CD4-positive, alpha-beta T cell treated with Interleukin-6 at 100 ng/mL for 8 hours (primary cell): Measurements from ENCODE around the gene CTIF.

ENCODE experiments used
- DNase-seq: peaks from one replicate; pipeline ENCODE4 v3.0.0-alpha.2; 2020; ENCODE audit warnings: mixed read lengths, low spot score

Gene CTIF

DNA sequence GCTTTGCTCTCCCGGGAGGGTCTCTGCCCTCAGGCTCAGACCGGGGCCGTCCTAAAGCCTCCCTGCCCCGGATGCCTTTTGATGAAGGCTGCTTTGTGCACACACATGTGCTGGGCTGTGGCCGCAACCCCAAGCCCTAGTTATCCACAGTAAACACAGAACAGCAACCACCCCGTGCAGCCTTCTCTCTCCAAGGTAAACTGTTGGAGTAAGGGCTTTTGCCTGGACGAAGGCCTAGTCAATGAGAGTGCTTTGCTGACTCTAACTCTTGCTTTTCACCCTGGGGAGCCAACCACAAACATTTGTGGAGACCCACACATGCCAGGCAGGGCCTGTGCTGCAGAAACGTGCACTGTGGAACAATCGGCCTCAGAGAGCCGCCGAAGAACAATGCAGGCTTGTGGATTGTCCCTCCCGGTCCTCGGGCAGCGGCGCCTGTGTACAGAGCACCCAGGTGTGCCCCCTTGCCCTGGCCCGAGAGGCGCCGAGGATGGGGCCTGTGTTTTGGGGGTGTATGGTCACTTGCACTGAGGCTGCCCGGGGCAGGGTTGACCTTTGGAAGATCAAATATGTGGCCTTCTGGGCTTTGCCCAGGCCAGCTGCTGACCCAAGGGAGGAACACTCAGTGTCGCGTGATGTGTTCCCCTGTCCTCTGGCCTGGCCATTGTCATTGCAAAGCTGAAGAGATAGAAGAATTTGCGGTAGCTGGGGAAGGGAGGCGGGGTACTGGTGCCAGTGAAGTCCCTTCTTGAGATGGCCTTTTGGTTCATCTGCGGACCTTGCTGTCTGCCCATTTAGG is 37.0 kb downstream of the CTIF start:
- DNase-seq = no peak

GRCh38 chr18:48576457-48576771 is 37.6 kb downstream of the CTIF start:
- DNase-seq = no peak

- no peak for DNase-seq
These were observed 38.8 kb downstream of the CTIF start for GRCh38 chr18:48577478-48578190.

- DNase-seq = no peak
These were observed 39.5 kb downstream of the CTIF start for GRCh38 chr18:48578289-48578688.

GRCh38 chr18:48580066-48580465 is 41.2 kb downstream of the CTIF start:
- no peak for DNase-seq

DNA sequence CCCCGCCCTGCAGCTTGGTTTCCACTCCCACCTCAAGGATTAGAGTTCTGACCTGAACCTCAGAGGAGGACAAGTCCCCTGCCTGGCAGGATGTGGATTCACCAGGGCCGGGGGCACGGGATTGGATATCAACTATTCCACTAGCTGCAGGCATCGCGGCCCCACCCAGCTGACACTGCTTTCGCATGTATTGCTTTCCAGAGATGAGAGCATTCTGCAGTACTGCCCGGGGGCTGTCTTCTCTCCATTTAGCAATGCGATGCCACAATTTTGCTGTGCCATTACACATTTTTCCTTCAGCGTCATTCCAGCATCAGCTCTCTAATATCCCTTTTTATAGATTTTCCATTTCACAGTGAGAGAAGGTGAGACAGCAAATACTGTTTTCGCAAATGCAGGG is 42.0 kb downstream of the CTIF start:
- DNase-seq = no peak

DNA sequence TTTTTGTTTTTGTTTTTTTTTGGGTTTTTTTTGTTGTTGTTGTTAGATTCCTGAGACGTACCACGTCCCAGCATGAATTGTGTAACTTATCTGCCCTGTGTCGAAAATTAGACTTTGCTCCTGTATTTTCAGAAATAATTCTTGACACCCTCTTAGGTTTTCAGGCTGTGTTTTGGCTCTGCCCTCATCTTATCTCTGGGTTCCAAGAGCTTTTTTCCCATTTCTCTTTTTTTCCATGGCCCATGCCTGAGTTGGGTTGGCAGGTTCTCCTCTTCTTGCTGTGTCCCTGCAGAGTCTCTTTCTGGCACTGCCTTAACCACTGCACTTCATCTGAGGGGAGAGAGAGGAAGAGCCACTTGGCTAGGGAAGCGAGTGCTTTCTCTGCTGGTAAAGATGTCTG is 42.4 kb downstream of the CTIF start:
- no peak for DNase-seq

GRCh38 chr18:48581941-48582340 is 43.1 kb downstream of the CTIF start:
- no peak for DNase-seq

DNA sequence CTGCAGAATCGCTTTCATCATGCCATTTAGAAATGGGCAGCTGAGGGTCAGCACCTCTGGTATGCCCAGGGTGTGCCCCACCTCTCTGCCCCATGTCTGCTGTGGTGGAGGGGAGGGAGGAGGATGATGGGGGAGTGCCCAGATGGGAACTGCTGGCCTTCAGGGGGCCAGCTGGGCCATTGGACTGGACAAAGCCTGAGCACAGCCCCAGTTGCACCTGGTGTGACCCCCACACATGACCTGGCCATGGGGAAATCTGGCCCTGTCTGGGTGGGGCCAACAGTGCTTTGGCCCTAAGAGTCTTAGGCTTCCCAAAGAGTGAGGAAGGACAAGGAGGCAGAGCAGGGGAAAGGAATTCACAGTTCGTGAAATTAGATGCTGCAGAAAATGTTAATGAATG is 44.1 kb downstream of the CTIF start:
- DNase-seq = no peak

DNA sequence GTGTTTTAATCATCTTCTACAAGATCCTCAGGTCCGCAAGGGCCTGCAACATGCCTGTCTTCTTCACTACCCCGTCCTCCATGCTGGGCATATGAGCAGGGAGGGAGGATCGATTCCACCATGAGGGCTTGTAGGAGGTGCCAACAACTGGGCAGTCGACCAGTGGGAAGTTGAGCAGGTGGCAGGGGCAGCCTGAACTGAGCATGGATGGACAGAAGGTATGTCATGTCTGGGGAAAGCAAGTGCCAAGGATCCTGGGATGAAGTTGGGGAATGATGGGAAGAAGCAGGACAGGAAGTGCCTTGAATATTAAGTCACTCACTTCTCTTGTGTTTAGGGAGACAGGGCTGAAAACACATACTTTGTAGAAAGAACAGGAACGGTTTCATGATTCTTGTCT is 44.7 kb downstream of the CTIF start:
- no peak for DNase-seq

- no peak for DNase-seq
These were observed 51.1 kb downstream of the CTIF start for GRCh38 chr18:48589797-48590519.

DNA sequence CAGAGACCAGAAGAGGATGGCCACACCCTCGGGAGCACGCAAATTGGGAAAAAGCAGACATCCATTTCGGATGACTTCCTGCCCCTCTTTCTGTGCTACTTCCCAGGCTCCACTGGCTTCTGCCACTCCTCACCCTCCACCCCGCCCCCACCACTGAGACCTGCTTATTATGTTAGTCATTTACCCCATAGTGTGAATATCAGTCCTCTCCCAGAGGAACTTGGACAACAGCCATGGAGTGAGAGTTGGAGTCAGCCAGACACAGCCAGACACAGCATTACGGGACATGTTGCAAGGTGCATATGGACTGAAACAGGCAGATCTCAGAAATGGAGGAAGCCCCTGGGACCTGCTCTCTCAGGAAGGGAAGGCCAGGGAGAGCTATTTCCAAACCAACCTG is 51.8 kb downstream of the CTIF start:
- DNase-seq = no peak

DNA sequence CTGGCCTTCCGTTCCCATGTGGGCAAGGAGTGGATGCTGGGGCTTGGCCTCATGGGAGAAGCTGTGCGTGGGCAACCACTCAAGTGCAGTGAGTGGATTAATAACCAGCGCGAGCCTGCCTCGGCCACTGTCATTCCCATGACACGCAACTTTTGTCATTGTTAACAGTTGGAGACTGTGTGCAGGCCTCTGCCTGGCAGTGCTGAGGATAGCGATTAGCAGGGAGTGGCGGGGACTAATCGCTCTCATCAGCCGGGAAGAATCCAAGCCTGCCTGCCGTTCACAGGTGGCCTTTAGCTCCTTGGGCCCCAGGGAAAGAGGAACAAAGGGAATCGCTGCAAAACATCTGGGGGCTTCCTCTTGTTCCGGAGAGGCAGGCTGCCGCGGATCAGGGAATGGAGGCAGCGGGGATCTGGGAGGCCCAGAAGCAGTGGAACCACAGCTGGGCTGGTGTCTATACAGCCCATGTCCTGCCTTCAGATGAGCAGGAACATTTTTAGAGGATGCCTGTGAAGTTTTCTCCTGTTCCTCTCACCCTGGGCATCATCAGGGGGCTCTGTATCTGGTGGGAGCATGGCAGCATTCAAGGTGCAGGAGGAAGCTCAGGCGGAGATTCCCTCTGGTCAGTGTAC is 53.8 kb downstream of the CTIF start:
- no peak for DNase-seq

DNA sequence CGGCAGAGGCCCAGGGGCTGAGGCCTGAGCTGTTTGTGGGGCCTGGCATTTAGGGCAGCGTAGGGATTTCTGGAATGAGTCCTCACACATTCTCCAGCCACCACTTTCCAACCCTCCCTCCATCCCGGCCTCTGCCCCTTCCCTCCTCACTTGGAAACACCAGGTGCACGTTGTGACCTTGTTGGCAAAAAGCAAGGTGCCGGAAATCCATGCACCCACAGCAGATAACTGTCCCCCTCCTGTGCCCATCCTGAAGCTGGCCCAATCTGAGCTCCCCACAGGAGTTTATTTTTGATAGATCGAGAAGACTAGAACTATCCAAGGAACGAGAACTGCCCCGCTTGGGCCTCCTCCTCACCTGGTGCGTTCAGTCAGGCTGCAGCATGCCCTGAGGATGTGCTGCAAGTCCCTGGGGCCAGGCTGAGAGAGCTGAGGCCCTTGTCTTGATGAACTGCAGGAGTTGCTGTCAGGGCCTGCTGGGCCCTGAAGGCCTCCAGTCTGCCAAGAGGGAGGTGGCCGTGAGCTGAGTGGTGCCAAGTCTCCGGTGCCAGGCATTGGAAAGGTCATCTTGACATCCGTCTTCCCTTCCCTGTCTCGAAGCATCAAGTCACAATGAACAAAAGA is 55.8 kb downstream of the CTIF start:
- no peak for DNase-seq

GRCh38 chr18:48595703-48596218 is 56.9 kb downstream of the CTIF start:
- DNase-seq = no peak

DNA sequence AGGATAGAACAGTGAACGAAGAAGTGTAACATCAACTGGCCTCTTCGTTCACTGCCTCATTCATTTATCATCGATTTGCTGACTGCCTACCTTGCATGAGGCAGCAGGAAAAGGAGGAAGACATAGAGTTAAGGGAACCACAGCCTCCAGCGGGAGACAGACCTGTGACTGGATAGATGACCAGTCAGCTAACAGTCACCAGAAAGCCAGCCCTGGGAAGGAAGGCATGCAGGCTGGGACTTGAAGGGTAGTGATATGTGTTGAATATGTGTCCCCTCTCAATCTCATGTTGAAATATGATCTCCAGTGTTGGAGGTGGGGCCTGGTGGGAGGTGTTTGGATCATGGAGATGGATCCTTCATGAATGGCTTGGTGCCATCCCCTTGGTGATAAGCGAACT is 58.3 kb downstream of the CTIF start:
- no peak for DNase-seq

DNA sequence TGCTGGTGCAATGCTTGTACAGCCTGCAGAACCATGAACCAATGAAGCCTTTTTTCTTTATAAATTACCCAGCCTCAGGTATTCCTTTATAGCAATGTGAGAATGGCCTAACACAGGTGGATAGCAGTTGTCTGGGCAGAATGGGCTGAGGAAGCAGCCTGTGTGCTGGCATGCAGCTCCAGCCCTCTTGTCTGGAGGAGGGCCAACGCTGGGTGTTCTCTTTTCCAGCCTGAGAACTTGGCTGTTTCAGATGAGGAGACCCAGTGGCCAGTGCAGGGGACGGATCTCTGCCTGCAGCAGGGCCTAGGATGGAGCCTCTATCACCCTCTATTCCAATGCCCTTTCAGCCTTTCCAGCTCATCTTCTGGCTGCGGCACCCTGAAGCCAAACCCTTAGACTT is 58.8 kb downstream of the CTIF start:
- no peak for DNase-seq

DNA sequence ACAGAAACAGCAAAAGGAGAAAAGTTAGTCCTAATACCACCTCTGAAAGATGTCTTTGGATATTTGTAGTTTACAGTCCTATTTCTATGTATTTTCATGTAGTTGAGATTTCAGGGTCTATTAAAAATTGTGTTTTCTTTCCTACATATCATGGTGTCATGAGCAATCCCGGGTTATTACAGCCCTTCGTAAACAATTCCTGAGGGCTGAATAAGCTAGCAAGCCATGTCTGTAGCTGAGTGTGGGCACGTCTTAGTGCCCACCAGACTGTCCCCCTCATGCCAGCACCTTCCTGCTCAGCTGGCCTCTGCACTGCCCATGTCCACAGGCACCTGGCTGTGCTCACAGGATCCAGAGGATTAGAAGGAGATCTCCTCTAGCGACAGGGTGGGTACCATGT is 60.6 kb downstream of the CTIF start:
- no peak for DNase-seq

- DNase-seq = no peak
These were observed 61.2 kb downstream of the CTIF start for GRCh38 chr18:48600046-48600445.

DNA sequence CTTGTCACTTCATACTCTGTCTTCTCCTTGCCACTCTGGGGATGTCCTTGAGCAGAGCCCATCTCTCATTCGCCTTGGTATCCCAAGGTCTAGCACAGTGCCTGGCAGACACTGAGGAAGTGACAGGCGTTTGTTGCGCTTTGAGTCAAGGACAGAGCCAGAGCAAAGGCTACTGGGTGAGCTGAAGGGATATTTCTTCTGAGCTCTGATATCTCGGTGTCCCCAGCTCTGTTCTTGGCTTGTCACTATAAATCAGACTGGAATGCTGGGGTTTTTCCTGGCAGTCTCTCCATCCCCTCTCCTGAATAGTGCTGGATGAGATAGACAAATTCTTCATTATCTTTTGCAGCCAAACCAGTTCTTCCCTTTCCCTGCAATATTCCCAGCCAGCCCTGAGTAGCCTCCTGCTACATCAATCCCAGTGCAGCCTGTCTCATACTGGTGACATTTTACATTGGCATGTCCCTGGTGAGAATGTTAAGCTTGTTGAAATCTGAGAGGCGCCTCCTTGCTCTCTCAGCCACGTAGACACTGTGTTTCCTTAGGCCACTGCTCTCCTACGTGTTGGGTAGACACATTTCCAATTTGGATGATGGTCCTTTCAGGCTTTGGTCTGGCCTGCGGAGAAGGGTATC is 61.7 kb downstream of the CTIF start:
- DNase-seq = no peak

GRCh38 chr18:48601343-48601742 is 62.5 kb downstream of the CTIF start:
- no peak for DNase-seq
